CD8-positive, alpha-beta memory T cell (primary cell): ENCODE measurements around the gene ATP6V1D. TPM values are rescaled to one million over a fixed set of nuclear protein-coding genes. Genes with fewer than 3 reads are reported as not detected.

Experiments
- CTCF ChIA-PET: fragments of 350-600 bp; sonication (Branson Sonifier 250); formaldehyde crosslinking; loops from one replicate; lab custom pipeline; 2021; ENCODE audit warnings: antibody characterized with exemption; lab: Charles Lee
- POLR2A ChIA-PET: fragments of 350-600 bp; sonication (Branson Sonifier 250); formaldehyde crosslinking; loops from one replicate; lab custom pipeline; 2021; ENCODE audit warnings: antibody characterized with exemption; lab: Charles Lee
- DNase-seq, 5 donors: peaks; one replicate each; pipeline versions ENCODE4 v3.0.0 to v3.0.0-alpha.2; 2020 to 2022; ENCODE audit warnings: mixed read lengths in 1 of 5
- H3K27ac ChIP-seq: one replicate; pipeline ENCODE4 v1.7.0; 2013; ENCODE audit warnings: low read depth, mild to moderate bottlenecking, low read length, moderate library complexity
- H3K27me3 ChIP-seq: 2 replicates; pipeline ENCODE4 v1.7.0; 2013; ENCODE audit warnings: low read length, mild to moderate bottlenecking; ENCODE audit not compliant: insufficient read depth, poor library complexity, severe bottlenecking
- H3K36me3 ChIP-seq: 2 replicates; pipeline ENCODE4 v1.7.0; 2013; ENCODE audit warnings: mild to moderate bottlenecking, low read length, moderate library complexity; ENCODE audit not compliant: insufficient read depth
- H3K4me1 ChIP-seq: 2 replicates; pipeline ENCODE4 v1.7.0; 2013; ENCODE audit warnings: mild to moderate bottlenecking, low read length, moderate library complexity; ENCODE audit not compliant: insufficient read depth
- H3K4me3 ChIP-seq: 2 replicates; pipeline ENCODE4 v1.7.0; 2013; ENCODE audit warnings: mild to moderate bottlenecking, low read length
- H3K9me3 ChIP-seq: 2 replicates; pipeline ENCODE4 v1.7.0; 2013; ENCODE audit warnings: mild to moderate bottlenecking, low read length
- H3K27ac Mint-ChIP-seq, 8 donors: one replicate each; pipeline ENCODE4 v1.8.0; 2020 to 2021; ENCODE audit warnings: mixed read lengths in 8 of 8, mild to moderate bottlenecking in 6 of 8, inconsistent platforms in 3 of 8, moderate library complexity in 3 of 8
- H3K27me3 Mint-ChIP-seq, 2 donors: one replicate each; pipeline ENCODE4 v1.8.0; 2020 to 2021; ENCODE audit warnings: mixed read lengths in 2 of 2, mild to moderate bottlenecking in 1 of 2, moderate library complexity in 1 of 2
- H3K36me3 Mint-ChIP-seq, 3 donors: one replicate each; pipeline ENCODE4 v1.8.0; 2020 to 2021; ENCODE audit warnings: mixed read lengths in 3 of 3, inconsistent platforms in 1 of 3, mild to moderate bottlenecking in 1 of 3
- H3K4me1 Mint-ChIP-seq, 3 donors: one replicate each; pipeline ENCODE4 v1.8.0; 2020 to 2021; ENCODE audit warnings: mixed read lengths in 3 of 3, inconsistent platforms in 1 of 3, mild to moderate bottlenecking in 1 of 3
- H3K4me3 Mint-ChIP-seq, 7 donors: one replicate each; pipeline ENCODE4 v1.8.0; 2020 to 2021; ENCODE audit warnings: mixed read lengths in 7 of 7, mild to moderate bottlenecking in 6 of 7, moderate library complexity in 4 of 7, inconsistent platforms in 2 of 7
- H3K9me3 Mint-ChIP-seq, 5 donors: one replicate each; pipeline ENCODE4 v1.8.0; 2020 to 2022; ENCODE audit warnings: mixed read lengths in 5 of 5, mild to moderate bottlenecking in 3 of 5, moderate library complexity in 2 of 5, inconsistent platforms in 1 of 5
- polyA plus RNA-seq: library from polyadenylated mRNA; unstranded; fragments of 300-500 nt; fragmentation: Illumina TruSeq; gene quantifications from one replicate; pipeline ENCODE4 v1.2.3, GENCODE V29; 2021
- total RNA-seq, 2 experiments: library from RNA; stranded (reverse); gene quantifications; one replicate each; pipeline ENCODE4 v1.2.3, GENCODE V29; 2021

Gene ATP6V1D
- total and polyA plus RNA-seq, 3 experiments from 2014 or later, result 34.4 to 49.9 (median 35.4) TPM

- Histone ChIP-seq H3K9me3 (no peaks in the 10 kb centered on the region), H3K27ac (no peak overlapping the region), H3K4me3 (no peak overlapping the region), H3K4me1 (no peaks in the 10 kb centered on the region), H3K27me3 (no peaks in the 10 kb centered on the region), H3K36me3 (peaks cover 29% of the 10 kb centered on the region)
- ChIA-PET CTCF (interaction anchor here (1.2 kb wide), 1 partner anchor 26 kb away, joined by 6 read pairs; the partner anchor contains the start of genes ATP6V1D and EIF2S1), POLR2A (no interaction called here)
- Mint-ChIP-seq H3K27ac (peak overlapping the region in 2 of 8 donors; percentile 58 to 59), H3K27me3 (no peaks in the 10 kb centered on the region), H3K4me3 (no peak overlapping the region), H3K36me3 (peaks cover 5 to 66% (median 24%) of the 10 kb centered on the region in 3 donors), H3K4me1 (no peaks in the 10 kb centered on the region), H3K9me3 (no peaks in the 10 kb centered on the region)
- no peak for DNase-seq
Observed at GRCh38 chr14:67385618-67386017, 26.0 kb upstream of the ATP6V1D start.

GRCh38 chr14:67385120-67385519 is 25.5 kb upstream of the ATP6V1D start:
- CTCF ChIA-PET, result interaction anchor here (1.2 kb wide), 1 partner anchor 25 kb away, joined by 6 read pairs; the partner anchor contains the start of genes ATP6V1D and EIF2S1

GRCh38 chr14:67377916-67378315 is 18.3 kb upstream of the ATP6V1D start:
- Histone ChIP-seq H3K9me3 (no peaks in the 10 kb centered on the region), H3K4me1 (peaks cover 3% of the 10 kb centered on the region), H3K27me3 (no peaks in the 10 kb centered on the region), H3K36me3 (peaks cover 68% of the 10 kb centered on the region), H3K4me3 (no peak overlapping the region), H3K27ac (no peak overlapping the region)
- CTCF ChIA-PET, result no interaction called here
- H3K27me3 Mint-ChIP-seq, result no peaks in the 10 kb centered on the region
- H3K9me3 Mint-ChIP-seq, result no peaks in the 10 kb centered on the region
- no peak overlapping the region for H3K4me3 Mint-ChIP-seq
- H3K36me3 Mint-ChIP-seq, result peaks cover 5 to 94% (median 31%) of the 10 kb centered on the region in 3 donors
- H3K4me1 Mint-ChIP-seq, result peaks cover 7 to 18% (median 13%) of the 10 kb centered on the region in 3 donors
- H3K27ac Mint-ChIP-seq, result peak overlapping the region in 1 of 8 donors; percentile 30
- POLR2A ChIA-PET, result interaction anchor here (0.7 kb wide), 1 partner anchor 326 kb away, joined by 3 read pairs; no protein-coding TSS in a partner anchor
- DNase-seq, result no peak

More at GRCh38 chr14:67385120-67385519, 25.5 kb upstream of the ATP6V1D start:
- H3K27ac ChIP-seq, result no peak overlapping the region
- Mint-ChIP-seq H3K9me3 (no peaks in the 10 kb centered on the region), H3K4me1 (no peaks in the 10 kb centered on the region), H3K36me3 (peaks cover 5 to 71% (median 27%) of the 10 kb centered on the region in 3 donors), H3K4me3 (no peak overlapping the region), H3K27ac (peak overlapping the region in 1 of 8 donors; percentile 59), H3K27me3 (no peaks in the 10 kb centered on the region)
- H3K4me3 ChIP-seq, result no peak overlapping the region
- no peak for DNase-seq
- POLR2A ChIA-PET, result no interaction called here
- no peaks in the 10 kb centered on the region for H3K4me1 ChIP-seq
- H3K9me3 ChIP-seq, result no peaks in the 10 kb centered on the region
- H3K36me3 ChIP-seq, result peaks cover 31% of the 10 kb centered on the region
- H3K27me3 ChIP-seq, result no peaks in the 10 kb centered on the region

GRCh38 chr14:67373347-67373746 is 13.7 kb upstream of the ATP6V1D start:
- Mint-ChIP-seq H3K9me3 (no peaks in the 10 kb centered on the region), H3K27me3 (no peaks in the 10 kb centered on the region), H3K27ac (peak overlapping the region in 7 of 8 donors; percentile 11 to 74 (median 50)), H3K4me1 (peaks cover 23 to 49% (median 41%) of the 10 kb centered on the region in 3 donors), H3K36me3 (peaks cover 0 to 93% (median 21%) of the 10 kb centered on the region in 3 donors), H3K4me3 (peak overlapping the region in 1 of 7 donors; percentile 44)
- ChIA-PET CTCF (no interaction called here), POLR2A (no interaction called here)
- peaks cover 6% of the 10 kb centered on the region for H3K4me1 ChIP-seq
- H3K27me3 ChIP-seq, result no peaks in the 10 kb centered on the region
- H3K36me3 ChIP-seq, result peaks cover 58% of the 10 kb centered on the region
- H3K27ac ChIP-seq, result no peak overlapping the region
- H3K4me3 ChIP-seq, result no peak overlapping the region
- no peak for DNase-seq
- no peaks in the 10 kb centered on the region for H3K9me3 ChIP-seq

- Histone ChIP-seq H3K4me1 (peaks cover 6% of the 10 kb centered on the region), H3K9me3 (no peaks in the 10 kb centered on the region), H3K27ac (no peak overlapping the region), H3K27me3 (no peaks in the 10 kb centered on the region), H3K4me3 (no peak overlapping the region), H3K36me3 (peaks cover 59% of the 10 kb centered on the region)
- Mint-ChIP-seq H3K36me3 (peaks cover 0 to 92% (median 21%) of the 10 kb centered on the region in 3 donors), H3K4me3 (no peak overlapping the region), H3K4me1 (peaks cover 24 to 53% (median 46%) of the 10 kb centered on the region in 3 donors), H3K9me3 (no peaks in the 10 kb centered on the region), H3K27me3 (no peaks in the 10 kb centered on the region), H3K27ac (peak overlapping the region in 3 of 8 donors; percentile 46 to 74 (median 68))
- no peak for DNase-seq
- CTCF ChIA-PET, result no interaction called here
- POLR2A ChIA-PET, result no interaction called here
Observed at GRCh38 chr14:67372833-67373232, 13.2 kb upstream of the ATP6V1D start.

- peaks cover 5 to 91% (median 16%) of the 10 kb centered on the region in 3 donors for H3K36me3 Mint-ChIP-seq
- Histone ChIP-seq H3K27ac (no peak overlapping the region), H3K9me3 (no peaks in the 10 kb centered on the region), H3K36me3 (peaks cover 53% of the 10 kb centered on the region), H3K4me3 (no peak overlapping the region), H3K4me1 (peaks cover 6% of the 10 kb centered on the region), H3K27me3 (no peaks in the 10 kb centered on the region)
- no peak overlapping the region for H3K4me3 Mint-ChIP-seq
- ChIA-PET POLR2A (no interaction called here), CTCF (interaction anchor here (0.7 kb wide), 1 partner anchor 20 kb away, joined by 3 read pairs; no protein-coding TSS in a partner anchor)
- peak overlapping the region in 4 of 8 donors; percentile 11 to 79 (median 42) for H3K27ac Mint-ChIP-seq
- DNase-seq, result no peak
- peaks cover 29 to 58% (median 55%) of the 10 kb centered on the region in 3 donors for H3K4me1 Mint-ChIP-seq
- H3K27me3 Mint-ChIP-seq, result no peaks in the 10 kb centered on the region
- no peaks in the 10 kb centered on the region for H3K9me3 Mint-ChIP-seq
Observed at GRCh38 chr14:67371247-67372148, 11.9 kb upstream of the ATP6V1D start.

- peaks cover 5 to 91% (median 16%) of the 10 kb centered on the region in 3 donors for H3K36me3 Mint-ChIP-seq
- no peak for DNase-seq
- Histone ChIP-seq H3K27me3 (no peaks in the 10 kb centered on the region), H3K4me3 (no peak overlapping the region), H3K27ac (no peak overlapping the region), H3K4me1 (peaks cover 6% of the 10 kb centered on the region), H3K36me3 (peaks cover 53% of the 10 kb centered on the region), H3K9me3 (no peaks in the 10 kb centered on the region)
- no peak overlapping the region for H3K4me3 Mint-ChIP-seq
- ChIA-PET POLR2A (no interaction called here), CTCF (interaction anchor here (0.7 kb wide), 1 partner anchor 20 kb away, joined by 3 read pairs; no protein-coding TSS in a partner anchor)
- H3K27me3 Mint-ChIP-seq, result no peaks in the 10 kb centered on the region
- H3K4me1 Mint-ChIP-seq, result peaks cover 32 to 61% (median 60%) of the 10 kb centered on the region in 3 donors
- no peaks in the 10 kb centered on the region for H3K9me3 Mint-ChIP-seq
- H3K27ac Mint-ChIP-seq, result peak overlapping the region in 7 of 8 donors; percentile 29 to 87 (median 42)
Observed at GRCh38 chr14:67370830-67371229, 11.2 kb upstream of the ATP6V1D start.

- POLR2A ChIA-PET, result no interaction called here
- H3K36me3 ChIP-seq, result peaks cover 25% of the 10 kb centered on the region
- Mint-ChIP-seq H3K36me3 (peaks cover 5 to 75% (median 10%) of the 10 kb centered on the region in 3 donors), H3K4me1 (peaks cover 48 to 85% (median 79%) of the 10 kb centered on the region in 3 donors), H3K27me3 (no peaks in the 10 kb centered on the region), H3K4me3 (no peak overlapping the region), H3K27ac (peak overlapping the region in 1 of 8 donors; percentile 45), H3K9me3 (no peaks in the 10 kb centered on the region)
- no peak overlapping the region for H3K4me3 ChIP-seq
- no peaks in the 10 kb centered on the region for H3K9me3 ChIP-seq
- no peak for DNase-seq
- no peak overlapping the region for H3K27ac ChIP-seq
- CTCF ChIA-PET, result no interaction called here
- peaks cover 12% of the 10 kb centered on the region for H3K4me1 ChIP-seq
- H3K27me3 ChIP-seq, result no peaks in the 10 kb centered on the region
Observed at GRCh38 chr14:67365476-67365875, 5.9 kb upstream of the ATP6V1D start.
